Activated CD8-positive, alpha-beta memory T cell treated with anti-CD3 and anti-CD28 coated beads, Interleukin-2, amount 50 U/mL, for 48 hours (primary cell): ENCODE measurements around the gene WDR86.

Experiments used
- DNase-seq: peaks from one replicate; pipeline ENCODE4 v3.0.0-alpha.2; 2020

The WDR86 gene

DNA sequence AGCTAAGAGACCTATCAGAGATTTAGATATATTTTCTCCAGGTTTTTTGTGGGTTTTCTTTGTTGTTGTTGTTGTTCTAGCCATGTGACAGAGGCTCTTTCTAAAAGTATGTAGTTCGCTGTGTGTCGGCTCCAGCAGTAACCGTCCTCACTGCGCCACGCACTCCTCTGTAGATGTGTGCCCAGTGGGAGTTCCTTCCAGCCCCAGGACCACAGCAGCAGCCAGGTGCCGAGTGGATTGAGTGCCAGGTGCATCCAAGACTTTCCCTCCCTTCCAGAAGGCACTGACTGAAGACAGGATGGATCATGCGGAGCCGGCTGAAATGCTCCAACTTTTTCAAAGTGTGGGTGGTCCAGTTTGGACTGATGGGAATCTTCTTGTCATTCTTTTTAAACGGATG is 31.8 kb downstream of the WDR86 start:
- DNase-seq, result no peak

DNA sequence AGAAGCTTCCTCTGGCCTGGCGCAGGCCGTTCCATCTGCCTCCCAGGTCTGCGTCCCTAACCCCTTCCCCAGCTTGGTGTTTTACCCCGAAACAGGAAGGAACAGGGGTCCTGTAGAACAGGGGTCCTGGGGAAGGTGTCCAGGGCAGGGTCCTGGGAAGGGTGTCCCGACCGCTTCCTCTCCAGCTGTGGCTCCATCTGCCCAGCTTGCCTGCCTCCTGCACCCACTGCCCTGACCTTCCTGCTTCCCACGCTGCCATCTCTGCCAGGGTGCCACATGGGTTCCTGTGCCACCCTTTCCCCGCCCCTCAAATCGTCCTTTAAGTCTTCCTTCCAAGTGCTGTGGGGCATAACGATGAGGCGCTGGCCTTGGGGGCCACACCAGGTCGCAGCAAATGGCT is 32.4 kb downstream of the WDR86 start:
- DNase-seq, result no peak

DNA sequence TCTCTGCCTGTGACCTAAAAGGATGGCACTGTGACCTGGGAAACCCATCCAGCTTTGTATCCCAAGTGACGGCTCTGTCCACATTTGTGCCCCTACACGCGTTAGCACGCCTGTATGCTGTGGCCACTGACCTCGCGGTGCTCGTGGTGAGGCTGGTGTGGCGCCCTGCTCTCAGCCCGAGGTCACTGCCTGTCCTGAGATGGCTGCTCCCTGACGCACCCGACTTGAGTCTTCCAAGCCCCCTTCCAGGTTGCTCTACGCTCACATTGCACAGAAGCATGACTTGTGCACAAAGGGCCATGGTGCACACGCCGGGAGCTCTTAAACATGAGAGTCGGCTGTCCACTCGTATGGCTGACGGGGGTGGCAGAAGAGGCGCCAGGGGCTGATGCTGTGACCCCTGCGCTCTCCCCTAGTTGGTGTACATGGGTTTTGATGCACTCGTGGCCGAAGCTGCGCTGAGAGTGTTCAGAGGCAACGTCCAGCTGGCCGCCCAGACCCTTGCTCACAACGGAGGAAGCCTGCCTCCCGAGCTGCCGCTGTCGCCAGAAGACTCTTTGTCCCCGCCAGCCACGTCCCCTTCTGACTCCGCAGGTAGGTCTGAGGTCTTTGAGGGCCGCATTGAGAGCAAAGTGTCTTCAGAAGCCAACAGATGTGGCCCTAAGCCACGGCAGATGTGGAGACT is 33.5 kb downstream of the WDR86 start:
- no peak for DNase-seq

DNA sequence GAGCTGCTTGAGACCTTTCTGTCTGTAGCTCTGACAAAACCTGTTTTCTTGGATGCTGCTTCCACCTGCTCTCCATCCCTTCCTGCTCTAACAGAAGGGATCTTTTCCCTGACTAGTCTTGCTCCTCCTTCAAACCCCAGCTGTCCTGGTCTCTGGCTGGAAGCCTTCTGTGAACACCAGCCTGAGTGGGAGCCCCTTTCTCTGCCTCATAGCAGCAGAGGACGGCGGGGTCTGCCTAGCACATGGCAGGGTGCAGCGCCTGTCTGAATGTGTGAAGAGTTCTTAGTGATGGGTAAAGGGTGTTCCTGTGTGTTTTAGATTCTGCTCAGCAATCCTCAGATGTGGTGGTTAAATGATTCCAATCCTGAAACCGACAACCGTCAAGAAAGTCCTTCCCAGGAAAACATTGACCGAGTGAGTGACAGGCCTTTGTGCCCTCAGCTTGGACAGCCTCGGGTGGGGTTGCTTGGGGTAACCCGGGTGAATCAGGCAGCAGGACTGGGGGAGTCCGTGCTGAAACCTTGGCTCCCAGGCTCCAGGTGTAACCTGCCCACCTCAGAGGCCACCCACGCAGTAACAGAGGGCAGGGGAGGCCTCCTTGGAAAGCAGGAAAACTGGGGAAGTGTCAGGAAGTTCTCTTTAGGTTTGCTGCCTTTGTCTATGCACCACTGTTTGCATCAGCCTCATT is 34.2 kb downstream of the WDR86 start:
- DNase-seq, result no peak

DNA sequence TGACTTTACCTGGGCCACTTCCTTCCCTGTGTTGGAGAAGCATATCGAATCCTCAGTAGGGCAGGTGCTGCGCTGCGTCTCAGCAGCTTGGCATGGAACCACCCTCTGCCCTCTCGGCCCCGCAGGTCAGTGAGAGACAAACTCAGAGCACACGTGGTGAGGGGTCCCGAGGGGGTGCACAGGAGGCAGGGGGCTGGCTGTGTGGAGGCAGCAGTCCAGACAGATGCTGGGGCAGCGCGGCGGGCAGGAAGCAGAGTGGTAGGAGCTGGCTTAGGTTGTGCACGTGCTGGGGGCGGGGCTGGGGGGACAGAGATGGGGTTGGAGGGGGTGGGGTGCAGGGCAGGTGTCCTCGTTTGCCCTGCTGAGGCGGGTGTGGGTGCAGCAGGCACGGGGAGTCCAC is 35.1 kb downstream of the WDR86 start:
- DNase-seq, result no peak

DNA sequence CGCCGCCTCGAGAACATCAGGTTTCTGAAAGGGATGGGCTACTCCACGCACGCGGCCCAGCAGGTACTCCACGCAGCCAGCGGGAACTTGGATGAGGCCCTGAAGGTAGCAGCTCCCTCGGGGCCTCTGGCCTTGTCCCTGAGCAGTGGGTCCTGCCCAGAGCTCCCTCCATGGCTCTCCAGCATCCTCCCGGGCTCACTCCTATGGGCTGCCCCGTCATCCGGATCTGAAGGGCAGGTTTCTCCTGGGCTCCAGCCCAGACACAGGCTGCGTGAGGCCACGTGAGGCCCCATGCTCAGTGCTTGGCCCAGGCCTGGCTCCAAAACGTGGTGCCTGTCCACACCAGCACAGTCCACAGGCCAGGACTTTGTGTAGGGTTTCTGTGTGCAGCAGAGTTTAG is 35.7 kb downstream of the WDR86 start:
- DNase-seq, result no peak

DNA sequence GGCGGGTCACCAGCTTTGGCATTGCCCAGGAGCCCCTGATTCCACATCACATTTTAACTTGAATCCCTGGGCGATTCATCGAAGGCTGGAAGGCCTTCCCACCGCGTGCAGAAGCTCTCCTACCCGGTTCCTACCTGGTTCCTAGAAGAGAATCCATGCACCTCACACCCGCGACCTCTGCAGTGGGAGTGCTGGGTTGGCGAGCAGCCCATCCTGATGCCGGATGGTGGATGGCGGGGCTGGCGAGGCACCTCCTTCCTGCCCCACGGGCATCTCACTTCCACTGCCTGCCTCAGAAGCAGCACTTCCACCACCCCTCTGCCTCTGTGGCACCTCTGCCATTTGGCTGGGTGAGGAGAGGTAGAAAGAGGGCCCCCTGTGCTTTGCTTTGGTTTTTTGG is 36.2 kb downstream of the WDR86 start:
- DNase-seq, result no peak

DNA sequence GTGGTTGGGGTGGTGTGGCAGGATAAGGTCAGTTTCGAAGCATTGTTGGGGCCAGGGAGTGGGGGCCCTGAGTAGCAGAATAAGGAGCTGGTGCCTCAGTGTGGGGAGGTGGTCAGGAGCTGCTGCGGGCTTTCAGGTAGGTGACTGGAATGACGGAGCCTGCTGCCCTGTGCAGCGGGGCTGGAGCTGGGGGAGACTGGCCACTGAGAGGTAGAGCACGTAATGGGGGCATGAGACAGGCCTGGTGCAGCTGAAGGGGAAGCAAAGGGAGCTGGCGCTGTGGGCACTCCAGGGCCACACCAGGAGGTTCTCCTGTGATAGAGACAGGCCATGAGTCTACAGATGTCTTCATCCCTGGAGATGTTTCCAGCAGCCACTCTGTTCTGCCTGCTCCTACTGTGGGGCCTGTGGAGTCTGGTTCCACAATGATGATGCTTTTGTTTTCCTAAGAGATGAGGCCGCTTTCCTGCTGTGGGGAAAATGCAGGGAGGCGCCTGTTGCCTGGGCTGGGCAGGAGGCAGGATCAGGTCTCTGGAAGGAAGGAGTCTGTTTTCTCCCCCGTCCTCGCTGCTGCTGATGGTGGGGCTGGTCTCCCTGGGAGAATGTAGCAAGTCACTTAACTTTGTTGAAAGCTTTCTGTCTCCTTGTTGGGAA is 37.1 kb downstream of the WDR86 start:
- DNase-seq, result peak; percentile 37

DNA sequence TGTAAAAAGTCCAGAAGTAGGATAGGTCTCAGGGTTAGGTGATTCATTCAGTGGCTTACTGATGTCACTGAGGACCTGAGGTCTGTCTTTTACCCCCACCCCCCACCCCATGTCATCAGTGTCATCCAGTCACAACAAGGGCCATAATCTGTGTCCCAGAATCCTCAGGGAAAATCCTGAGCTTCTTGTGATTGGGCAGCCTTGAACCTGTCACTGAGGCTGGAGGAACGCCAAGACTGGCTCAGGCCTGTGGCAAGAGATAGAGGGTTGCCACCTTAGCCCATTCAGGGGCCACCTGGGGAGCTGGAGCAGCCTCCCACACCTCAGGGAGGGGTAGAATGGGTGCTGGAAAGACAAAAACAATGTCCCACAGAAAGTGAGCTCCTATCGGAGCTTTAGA is 38.6 kb downstream of the WDR86 start:
- DNase-seq, result no peak

DNA sequence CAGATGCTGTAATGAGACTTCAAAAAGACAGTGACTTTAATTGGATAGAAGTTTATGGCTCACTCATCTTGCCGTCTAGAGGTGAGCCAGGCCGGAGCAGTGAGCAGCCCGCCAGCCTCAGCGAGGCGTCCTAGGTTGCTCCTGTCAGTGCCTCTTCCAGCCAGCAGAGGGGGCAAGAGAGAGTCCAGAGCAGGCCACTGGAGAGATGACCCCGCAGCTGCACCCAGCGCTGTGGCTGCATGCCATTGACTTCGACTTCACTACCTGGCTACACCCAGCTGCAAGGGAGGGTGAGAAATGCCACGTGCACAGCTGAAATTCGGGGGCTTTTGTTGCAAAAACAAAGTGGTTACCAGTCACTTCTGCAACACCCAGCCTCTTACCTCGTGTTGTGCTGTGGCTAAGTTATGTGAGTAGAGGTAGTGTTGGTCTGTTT is 41.7 kb downstream of the WDR86 start:
- DNase-seq, result peak; percentile 85

DNA sequence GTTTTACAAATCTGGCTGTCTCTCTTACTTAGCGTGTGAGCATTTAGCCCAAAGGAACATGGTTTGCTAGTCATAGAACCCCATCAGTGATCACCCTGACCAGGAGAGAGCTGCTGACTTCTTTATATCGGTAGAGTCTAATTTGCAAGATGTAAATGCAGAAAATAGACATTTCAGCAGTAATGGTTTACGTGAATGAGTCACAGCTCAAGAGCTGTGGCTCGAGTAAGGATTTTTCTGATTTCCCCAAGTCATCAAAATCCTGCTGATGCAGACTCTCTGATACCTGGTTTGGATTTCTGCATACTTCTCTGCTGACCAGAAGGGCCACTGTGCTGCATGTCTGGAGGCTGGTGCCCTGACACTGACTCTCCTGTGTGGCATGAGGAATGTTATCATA is 42.6 kb downstream of the WDR86 start:
- no peak for DNase-seq

DNA sequence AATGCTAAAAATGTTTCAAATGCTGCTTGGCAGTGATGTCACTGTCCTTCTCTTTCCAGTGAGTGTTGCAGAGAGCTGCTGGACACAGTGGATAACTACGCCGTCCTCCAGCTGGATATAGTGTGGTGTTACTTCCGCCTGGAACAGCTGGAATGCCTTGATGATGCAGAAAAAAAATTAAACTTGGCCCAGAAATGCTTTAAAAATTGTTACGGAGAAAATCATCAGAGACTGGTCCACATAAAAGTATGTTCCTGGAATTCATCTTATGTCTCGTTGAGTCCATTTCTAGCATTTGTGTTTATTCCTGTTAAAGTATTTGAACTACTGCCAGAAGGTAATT is 43.0 kb downstream of the WDR86 start:
- no peak for DNase-seq

DNA sequence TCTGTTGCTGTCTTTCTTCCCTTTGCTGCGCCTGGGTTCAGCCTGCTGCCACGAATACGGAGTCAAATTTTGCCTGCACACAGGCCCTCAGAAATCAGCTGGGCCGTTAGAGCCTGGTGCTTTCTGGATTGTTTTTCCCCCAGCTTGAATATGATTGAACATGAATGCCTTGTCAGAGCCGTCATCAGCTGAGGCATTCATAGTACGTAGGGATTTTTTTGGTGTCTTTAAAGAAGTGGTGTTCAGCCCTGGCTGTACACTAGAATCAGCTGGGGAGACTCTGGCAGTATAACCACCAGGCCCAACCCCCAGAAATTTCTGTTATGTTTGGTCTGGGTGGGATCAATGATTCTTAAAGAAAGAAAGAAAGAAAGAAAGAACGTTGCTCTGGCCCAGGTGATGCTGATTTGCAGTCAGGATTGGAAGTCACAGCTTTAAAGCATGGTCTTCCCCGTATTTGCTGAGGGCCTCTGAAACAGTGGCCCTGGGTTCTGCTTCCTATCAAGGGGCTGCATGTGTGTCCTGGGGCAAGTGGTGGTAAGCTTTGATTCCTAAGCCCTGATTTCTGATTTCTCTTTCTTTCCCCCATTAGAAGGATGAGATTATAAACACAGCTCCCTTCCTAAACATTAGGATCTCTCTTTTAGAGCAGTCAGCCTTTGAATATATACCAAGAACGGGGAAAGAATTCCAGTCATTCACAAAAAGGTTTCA is 43.5 kb downstream of the WDR86 start:
- DNase-seq, result no peak

DNA sequence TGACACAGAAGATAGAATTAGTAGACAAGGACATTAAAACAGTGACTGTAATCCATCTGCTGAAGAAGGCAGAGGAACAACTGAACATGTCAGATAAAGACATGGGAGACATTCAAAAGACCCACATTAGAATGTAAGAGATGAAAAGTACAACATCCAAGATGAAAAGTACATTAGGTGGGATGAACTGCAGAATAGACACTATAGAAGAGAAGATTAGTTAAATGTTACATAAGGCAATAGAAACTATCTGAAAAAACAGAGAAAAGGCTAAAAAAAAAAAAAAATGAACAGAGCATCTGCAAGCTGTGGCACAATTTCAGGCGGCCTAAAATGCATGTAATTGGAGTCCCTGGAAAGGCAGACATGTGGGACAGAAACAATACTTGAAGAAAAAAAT is 46.7 kb downstream of the WDR86 start:
- DNase-seq, result no peak

DNA sequence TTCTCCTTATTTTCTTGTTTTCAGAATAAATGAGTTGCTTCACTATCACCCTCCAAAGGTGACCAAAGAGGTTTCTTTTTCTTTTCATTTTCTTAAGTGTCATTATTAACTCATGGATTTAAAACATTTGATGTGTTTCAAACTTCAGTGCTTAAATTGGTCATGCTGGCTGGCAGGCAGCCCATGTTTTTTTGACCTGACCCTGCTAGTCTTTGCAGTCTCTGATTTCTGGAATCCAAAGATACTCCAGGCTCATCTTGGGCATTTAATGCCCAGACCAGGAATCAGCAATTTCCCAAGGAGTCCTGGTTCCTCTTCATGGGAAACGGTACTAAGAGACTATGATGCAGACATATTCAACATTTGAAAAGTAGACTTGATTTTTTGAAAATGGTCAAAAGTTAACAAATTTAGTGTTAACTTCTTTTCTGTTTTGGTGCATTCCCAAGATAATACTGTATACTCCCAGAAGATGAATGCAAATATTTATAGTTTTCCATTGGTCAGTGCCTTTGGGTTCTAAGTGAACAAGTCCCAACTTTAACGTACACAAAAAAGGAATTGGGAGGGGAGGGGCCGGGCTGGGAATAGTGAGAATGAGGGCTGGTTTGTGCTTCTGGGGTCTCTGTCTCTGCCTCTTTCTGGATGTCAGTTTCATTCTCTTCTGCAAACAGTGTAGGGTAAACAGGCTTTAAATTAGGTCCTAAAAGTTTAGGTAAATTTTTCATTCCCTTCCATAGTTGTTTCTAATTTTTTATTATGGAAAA is 48.5 kb downstream of the WDR86 start:
- DNase-seq, result no peak

DNA sequence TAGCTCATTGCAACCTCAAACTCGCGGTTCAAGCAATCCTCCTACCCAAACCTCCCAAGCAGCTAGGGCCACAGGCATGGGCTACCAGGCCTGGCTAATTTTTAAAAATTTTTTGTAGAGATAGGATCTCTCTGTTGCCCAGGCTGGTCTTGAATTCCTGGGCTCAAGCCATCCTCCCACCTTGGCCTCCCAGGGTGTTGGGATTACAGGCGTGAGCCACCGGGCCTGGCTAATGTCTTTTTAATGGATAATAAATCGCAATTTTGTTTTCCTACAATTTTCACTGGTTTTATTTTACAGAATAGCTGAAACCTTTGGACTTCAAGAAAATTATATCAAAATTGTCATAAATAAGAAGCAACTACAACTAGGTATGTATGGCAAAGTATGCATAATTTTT is 57.3 kb downstream of the WDR86 start:
- no peak for DNase-seq

DNA sequence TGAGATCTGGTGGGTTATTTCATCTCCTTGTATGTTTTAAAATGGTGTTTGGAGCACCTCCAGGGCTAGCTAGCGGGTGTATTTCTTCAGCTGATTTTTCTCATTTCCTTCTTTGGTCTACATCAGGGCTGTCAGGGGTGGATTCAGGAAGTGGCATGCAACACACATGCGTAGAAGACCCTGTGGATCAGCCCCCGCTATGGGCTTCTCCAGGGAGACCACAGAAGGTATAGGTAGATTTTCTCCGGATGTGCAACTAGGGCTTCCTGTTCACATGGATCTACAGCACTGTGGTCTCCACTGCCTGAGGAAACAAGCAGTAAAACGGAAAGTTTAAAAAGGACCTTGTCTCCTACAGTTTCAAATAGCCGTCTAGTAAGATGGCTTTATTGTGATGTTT is 57.9 kb downstream of the WDR86 start:
- no peak for DNase-seq

DNA sequence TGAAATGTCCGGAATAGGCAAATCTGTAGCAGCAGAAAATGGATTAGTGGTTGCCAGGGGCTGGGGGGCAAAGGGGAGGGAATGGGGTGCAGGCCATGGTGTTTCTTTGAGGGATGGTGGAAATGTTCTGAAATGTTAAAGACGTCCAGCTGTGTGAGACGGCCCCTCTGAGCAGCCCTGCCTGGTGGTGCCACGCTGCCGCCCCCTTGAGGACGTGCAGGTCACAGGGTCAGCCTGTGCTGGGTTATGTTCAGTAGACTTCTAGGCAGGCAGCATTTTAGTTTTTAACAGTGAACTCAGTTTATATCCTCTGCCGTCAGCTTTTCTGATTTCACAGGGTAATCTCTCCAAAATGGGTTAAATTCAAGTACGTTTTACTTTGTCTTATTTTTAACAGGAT is 58.8 kb downstream of the WDR86 start:
- peak; percentile 77 for DNase-seq

DNA sequence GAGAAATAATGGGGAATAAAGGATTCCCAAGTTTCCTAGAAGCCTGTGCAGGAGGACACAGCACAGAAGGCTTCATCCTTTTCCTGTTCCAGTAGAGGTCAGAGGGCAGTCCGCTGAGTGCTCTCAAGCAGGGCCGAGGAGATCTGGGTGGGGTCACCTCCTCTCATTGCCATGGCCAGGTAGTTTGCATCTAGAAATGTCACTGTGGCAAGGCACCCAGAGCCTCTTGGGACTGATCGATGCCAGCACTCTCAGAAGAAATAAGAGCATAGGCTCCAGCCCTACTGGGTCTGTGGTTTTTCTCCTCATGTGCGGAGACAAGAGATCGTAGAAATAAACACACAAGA is 60.4 kb downstream of the WDR86 start:
- no peak for DNase-seq

DNA sequence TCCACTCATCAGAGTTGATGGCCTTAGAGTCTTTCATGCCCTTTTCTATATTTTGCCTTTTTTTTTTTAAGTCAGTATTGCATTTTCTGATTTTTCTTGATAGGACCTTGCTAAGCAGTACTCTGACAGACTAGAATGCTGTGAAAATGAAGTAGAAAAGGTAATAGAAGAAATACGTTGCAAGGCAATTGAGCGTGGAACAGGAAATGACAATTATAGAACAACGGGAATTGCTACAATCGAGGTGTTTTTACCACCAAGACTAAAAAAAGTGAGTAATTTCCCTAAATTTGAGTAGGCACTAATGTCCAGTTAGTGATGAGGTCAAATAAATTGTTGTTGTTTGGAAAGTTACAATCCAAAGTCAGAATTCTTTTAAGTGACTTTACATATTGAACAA is 60.9 kb downstream of the WDR86 start:
- no peak for DNase-seq

DNA sequence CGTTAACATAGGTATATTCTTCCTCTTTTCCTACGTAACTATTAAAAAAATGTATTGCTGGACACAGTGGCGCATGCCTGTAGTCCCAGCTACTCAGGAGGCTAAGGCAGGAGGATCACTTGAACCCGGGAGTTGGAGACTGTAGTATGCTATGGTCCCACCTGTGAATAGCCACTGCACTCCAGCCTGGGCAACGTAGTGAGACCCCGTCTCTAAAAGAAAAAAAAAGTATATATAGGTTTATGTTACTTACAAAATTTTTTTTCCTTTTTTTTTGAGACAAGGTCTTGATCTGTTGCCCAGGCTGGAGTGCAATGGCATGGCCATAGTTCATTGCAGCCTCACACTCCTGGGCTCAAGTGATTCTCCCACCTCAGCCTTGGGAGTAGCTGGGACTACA is 62.6 kb downstream of the WDR86 start:
- no peak for DNase-seq

DNA sequence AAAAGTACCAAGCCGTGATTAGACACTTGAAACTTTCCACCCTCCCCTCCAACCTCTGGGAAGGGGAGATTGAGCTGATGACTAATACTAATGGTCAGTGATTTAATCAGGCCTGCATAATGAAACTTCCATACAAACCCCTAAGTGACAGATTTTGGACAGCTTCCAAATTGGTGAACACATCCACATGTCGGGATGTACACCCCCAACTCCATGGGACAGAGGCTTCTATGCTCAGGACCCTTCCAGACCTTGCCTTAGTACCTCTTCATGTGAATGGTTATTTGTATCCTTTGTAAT is 63.4 kb downstream of the WDR86 start:
- DNase-seq, result no peak
